OCI-LY3 (cell line): ENCODE results near the gene NOP14.

Experiments used
- H2AFZ ChIP-seq: fragments of 200-600, 300-600 bp; shearing (Covaris generic); 2 replicates; pipeline ENCODE4 v1.6.0; 2014; ENCODE audit warnings: antibody characterized with exemption, low read depth, low read length
- H3K27ac ChIP-seq: fragments of 200-600, 300-600 bp; sonication (generic); 2 replicates; pipeline ENCODE4 v1.5.1; 2014; ENCODE audit warnings: mild to moderate bottlenecking, low read length, moderate library complexity, mixed read lengths
- H3K27me3 ChIP-seq: fragments of 200-600, 300-600 bp; sonication (generic); 2 replicates; pipeline ENCODE4 v1.6.1; 2014; ENCODE audit warnings: low read depth, low read length, mixed read lengths
- H3K36me3 ChIP-seq: fragments of 200-600, 300-600 bp; sonication (generic); replicated peaks from 2 replicates; pipeline ENCODE3; 2014; ENCODE audit warnings: low read depth, low read length, mixed read lengths
- H3K4me1 ChIP-seq: fragments of 300-600, 200-600 bp; sonication (generic); 2 replicates; pipeline ENCODE4 v1.6.1; 2014; ENCODE audit warnings: low read length, mixed read lengths
- H3K4me2 ChIP-seq: fragments of 200-600, 300-600 bp; sonication (generic); 2 replicates; pipeline ENCODE4 v1.6.1; 2014; ENCODE audit warnings: low read length, mixed read lengths
- H3K4me3 ChIP-seq: fragments of 300-600, 200-600 bp; sonication (generic); 2 replicates; pipeline ENCODE4 v1.5.1; 2014; ENCODE audit warnings: antibody characterized with exemption, mild to moderate bottlenecking, low read length, moderate library complexity
- H3K79me2 ChIP-seq: fragments of 300-600, 200-600 bp; shearing (Covaris generic); 2 replicates; pipeline ENCODE4 v1.6.1; 2014; ENCODE audit warnings: mild to moderate bottlenecking, low read length, mixed read lengths
- H3K9ac ChIP-seq: fragments of 300-600, 200-600 bp; shearing (Covaris generic); 2 replicates; pipeline ENCODE4 v1.6.0; 2014; ENCODE audit warnings: mild to moderate bottlenecking, low read length, moderate library complexity
- H3K9me3 ChIP-seq: fragments of 200-600, 300-600 bp; shearing (Covaris generic); 2 replicates; pipeline ENCODE4 v1.6.1; 2014; ENCODE audit warnings: low read length, mixed read lengths; ENCODE audit not compliant: insufficient read depth
- H4K20me1 ChIP-seq: fragments of 200-600, 300-600 bp; sonication (generic); 2 replicates; pipeline ENCODE4 v1.6.1; 2016; ENCODE audit warnings: low read length, mixed read lengths; ENCODE audit not compliant: insufficient read depth
- EZH2phosphoT487 ChIP-seq: fragments of 200-600 bp; shearing (Covaris generic); IDR thresholded peaks from 2 replicates; pipeline ENCODE4 v1.6.1; 2018; ENCODE audit warnings: antibody characterized with exemption, mixed run types, low read depth
- TF ChIP-seq, protein P1 (sequence below): fragments of 200-600, 300-600 bp; sonication (generic); IDR thresholded peaks from 2 replicates; pipeline ENCODE4 v1.5.1; 2014; ENCODE audit warnings: antibody characterized with exemption, low read length, low read depth

The NOP14 gene

GRCh38 chr4:3009422-3009821 is 46.2 kb upstream of the NOP14 start:
- no peaks in the 10 kb centered on the region for H4K20me1 ChIP-seq
- H2AFZ ChIP-seq, result no peak overlapping the region
- H3K27me3 ChIP-seq, result peaks cover 64% of the 10 kb centered on the region
- no peaks in the 10 kb centered on the region for H3K9me3 ChIP-seq
- H3K27ac ChIP-seq, result no peak overlapping the region
- H3K4me3 ChIP-seq, result 0 out of 2 replicates have a peak overlapping the region, but pooled peaks have one; percentile 21
- no peak for TF ChIP-seq EZH2phosphoT487
- TF ChIP-seq, protein P1, sequence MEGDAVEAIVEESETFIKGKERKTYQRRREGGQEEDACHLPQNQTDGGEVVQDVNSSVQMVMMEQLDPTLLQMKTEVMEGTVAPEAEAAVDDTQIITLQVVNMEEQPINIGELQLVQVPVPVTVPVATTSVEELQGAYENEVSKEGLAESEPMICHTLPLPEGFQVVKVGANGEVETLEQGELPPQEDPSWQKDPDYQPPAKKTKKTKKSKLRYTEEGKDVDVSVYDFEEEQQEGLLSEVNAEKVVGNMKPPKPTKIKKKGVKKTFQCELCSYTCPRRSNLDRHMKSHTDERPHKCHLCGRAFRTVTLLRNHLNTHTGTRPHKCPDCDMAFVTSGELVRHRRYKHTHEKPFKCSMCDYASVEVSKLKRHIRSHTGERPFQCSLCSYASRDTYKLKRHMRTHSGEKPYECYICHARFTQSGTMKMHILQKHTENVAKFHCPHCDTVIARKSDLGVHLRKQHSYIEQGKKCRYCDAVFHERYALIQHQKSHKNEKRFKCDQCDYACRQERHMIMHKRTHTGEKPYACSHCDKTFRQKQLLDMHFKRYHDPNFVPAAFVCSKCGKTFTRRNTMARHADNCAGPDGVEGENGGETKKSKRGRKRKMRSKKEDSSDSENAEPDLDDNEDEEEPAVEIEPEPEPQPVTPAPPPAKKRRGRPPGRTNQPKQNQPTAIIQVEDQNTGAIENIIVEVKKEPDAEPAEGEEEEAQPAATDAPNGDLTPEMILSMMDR, result peak; percentile 59
- no peaks in the 10 kb centered on the region for H3K36me3 ChIP-seq
- peaks cover 16% of the 10 kb centered on the region for H3K4me1 ChIP-seq
- no peaks in the 10 kb centered on the region for H3K79me2 ChIP-seq
- peak overlapping the region; percentile 37 for H3K4me2 ChIP-seq
- no peak overlapping the region for H3K9ac ChIP-seq

- Histone ChIP-seq H3K9me3 (no peaks in the 10 kb centered on the region), H4K20me1 (no peaks in the 10 kb centered on the region), H2AFZ (no peak overlapping the region), H3K4me2 (no peak overlapping the region), H3K4me1 (peaks cover 3% of the 10 kb centered on the region), H3K9ac (no peak overlapping the region), H3K27me3 (peaks cover 57% of the 10 kb centered on the region), H3K4me3 (no peak overlapping the region), H3K36me3 (no peaks in the 10 kb centered on the region), H3K27ac (no peak overlapping the region), H3K79me2 (no peaks in the 10 kb centered on the region)
- TF ChIP-seq EZH2phosphoT487, result no peak
- TF ChIP-seq, protein P1, result no peak
Observed at GRCh38 chr4:3007724-3008123, 44.5 kb upstream of the NOP14 start.

GRCh38 chr4:2996415-2996814 is 33.2 kb upstream of the NOP14 start:
- no peak overlapping the region for H3K27ac ChIP-seq
- H2AFZ ChIP-seq, result no peak overlapping the region
- H3K27me3 ChIP-seq, result no peaks in the 10 kb centered on the region
- H3K4me1 ChIP-seq, result peaks cover 26% of the 10 kb centered on the region
- TF ChIP-seq, protein P1, result no peak
- no peak for TF ChIP-seq EZH2phosphoT487
- H3K9me3 ChIP-seq, result no peaks in the 10 kb centered on the region
- no peaks in the 10 kb centered on the region for H4K20me1 ChIP-seq
- H3K4me3 ChIP-seq, result no peak overlapping the region
- H3K79me2 ChIP-seq, result no peaks in the 10 kb centered on the region
- no peaks in the 10 kb centered on the region for H3K36me3 ChIP-seq
- no peak overlapping the region for H3K4me2 ChIP-seq
- no peak overlapping the region for H3K9ac ChIP-seq

- Histone ChIP-seq H4K20me1 (no peaks in the 10 kb centered on the region), H3K9ac (no peak overlapping the region), H3K79me2 (no peaks in the 10 kb centered on the region), H3K27ac (no peak overlapping the region), H3K4me3 (no peak overlapping the region), H3K9me3 (no peaks in the 10 kb centered on the region), H3K4me2 (no peak overlapping the region), H3K4me1 (peaks cover 27% of the 10 kb centered on the region), H2AFZ (no peak overlapping the region), H3K27me3 (0 out of 2 replicates have a peak, but pooled peaks cover 4% of the 10 kb centered on the region), H3K36me3 (no peaks in the 10 kb centered on the region)
- no peak for TF ChIP-seq EZH2phosphoT487
- TF ChIP-seq, protein P1, result no peak
Observed at GRCh38 chr4:2995546-2996265, 32.5 kb upstream of the NOP14 start.
